H9 (cell line): Measurements from ENCODE around the gene LINS1. TPM values are rescaled to one million over a fixed set of nuclear protein-coding genes. Genes with fewer than 3 reads are reported as not detected.

ENCODE experiments used
- DNase-seq: peaks from one replicate; pipeline ENCODE4 v3.0.0-alpha.2; 2017
- H2AFZ ChIP-seq: one replicate; pipeline ENCODE4 v1.6.1; 2013; ENCODE audit warnings: mild to moderate bottlenecking, low read length, control low read depth, moderate library complexity
- H2AK5ac ChIP-seq: 2 replicates; pipeline ENCODE4 v1.6.1; 2013; ENCODE audit warnings: low read length, control low read depth, mixed read lengths; ENCODE audit not compliant: insufficient read length
- H2BK120ac ChIP-seq: one replicate; pipeline ENCODE4 v1.6.1; 2013; ENCODE audit warnings: low read depth, mild to moderate bottlenecking, low read length, control low read depth, inconsistent platforms; ENCODE audit not compliant: poor library complexity, severe bottlenecking
- H2BK12ac ChIP-seq: 2 replicates; pipeline ENCODE4 v1.6.1; 2013; ENCODE audit warnings: low read length, control low read depth, mixed read lengths, low read depth; ENCODE audit not compliant: insufficient read length
- H2BK15ac ChIP-seq: 2 replicates; pipeline ENCODE4 v1.6.1; 2013; ENCODE audit warnings: low read depth, low read length, control low read depth
- H2BK20ac ChIP-seq: one replicate; pipeline ENCODE4 v1.6.1; 2013; ENCODE audit warnings: low read depth, mild to moderate bottlenecking, low read length, control low read depth, inconsistent platforms; ENCODE audit not compliant: poor library complexity, severe bottlenecking
- H2BK5ac ChIP-seq: 2 replicates; pipeline ENCODE4 v1.6.1; 2013; ENCODE audit warnings: low read length, control low read depth, mixed read lengths; ENCODE audit not compliant: insufficient read length
- H3K14ac ChIP-seq: 2 replicates; pipeline ENCODE4 v1.6.1; 2013; ENCODE audit warnings: low read length, control low read depth; ENCODE audit not compliant: insufficient read depth
- H3K18ac ChIP-seq: 2 replicates; pipeline ENCODE4 v1.6.1; 2013; ENCODE audit warnings: low read depth, mild to moderate bottlenecking, mixed read lengths, low read length, control low read depth; ENCODE audit not compliant: insufficient read length
- H3K23ac ChIP-seq: 2 replicates; pipeline ENCODE4 v1.6.1; 2013; ENCODE audit warnings: low read length, control low read depth, mixed read lengths, low read depth; ENCODE audit not compliant: insufficient read length
- H3K23me2 ChIP-seq: 2 replicates; pipeline ENCODE4 v1.6.1; 2013; ENCODE audit warnings: low read depth, mild to moderate bottlenecking, mixed read lengths, low read length, control low read depth; ENCODE audit not compliant: insufficient read length, poor library complexity, severe bottlenecking
- H3K27ac ChIP-seq: 2 replicates; pipeline ENCODE4 v1.5.1; 2013; ENCODE audit warnings: low read length, control low read depth, mixed read lengths, low read depth; ENCODE audit not compliant: insufficient read length
- H3K27me3 ChIP-seq: 2 replicates; pipeline ENCODE4 v1.6.1; 2013; ENCODE audit warnings: low read length, control low read depth, inconsistent platforms; ENCODE audit not compliant: insufficient read depth
- H3K4ac ChIP-seq: 2 replicates; pipeline ENCODE4 v1.6.1; 2013; ENCODE audit warnings: low read depth, mild to moderate bottlenecking, control low read depth, inconsistent platforms, low read length, moderate library complexity
- H3K4me1 ChIP-seq: 2 replicates; pipeline ENCODE4 v1.6.1; 2013; ENCODE audit warnings: low read length, control low read depth, inconsistent platforms; ENCODE audit not compliant: insufficient read depth
- H3K4me2 ChIP-seq: 2 replicates; pipeline ENCODE4 v1.6.1; 2013; ENCODE audit warnings: low read length, control low read depth, mixed read lengths; ENCODE audit not compliant: insufficient read length, insufficient read depth
- H3K56ac ChIP-seq: 2 replicates; pipeline ENCODE4 v1.6.1; 2013; ENCODE audit warnings: low read depth, mild to moderate bottlenecking, mixed read lengths, low read length, control low read depth; ENCODE audit not compliant: insufficient read length
- H3K79me1 ChIP-seq: 2 replicates; pipeline ENCODE4 v1.6.1; 2013; ENCODE audit warnings: low read depth, mild to moderate bottlenecking, moderate library complexity, low read length, control low read depth, inconsistent platforms; ENCODE audit not compliant: insufficient read depth, poor library complexity, severe bottlenecking
- H3K79me2 ChIP-seq: 2 replicates; pipeline ENCODE4 v1.6.1; 2013; ENCODE audit warnings: low read length, control low read depth, inconsistent platforms; ENCODE audit not compliant: insufficient read depth
- H3K9ac ChIP-seq: 2 replicates; pipeline ENCODE4 v1.6.1; 2013; ENCODE audit warnings: low read length, control low read depth, mixed read lengths; ENCODE audit not compliant: insufficient read length; ENCODE audit errors: extremely low read depth
- H3K9me3 ChIP-seq: one replicate; pipeline ENCODE4 v1.6.1; 2013; ENCODE audit warnings: low read depth, low read length, inconsistent platforms; ENCODE audit not compliant: control insufficient read depth
- H3T11ph ChIP-seq: one replicate; pipeline ENCODE4 v1.6.1; 2013; ENCODE audit warnings: mild to moderate bottlenecking, low read length, control low read depth, inconsistent platforms
- H4K20me1 ChIP-seq: one replicate; pipeline ENCODE4 v1.6.1; 2013; ENCODE audit not compliant: control insufficient read depth, insufficient read length, insufficient read depth
- H4K5ac ChIP-seq: 2 replicates; pipeline ENCODE4 v1.6.1; 2013; ENCODE audit warnings: low read depth, mild to moderate bottlenecking, mixed read lengths, low read length, control low read depth; ENCODE audit not compliant: insufficient read length
- H4K8ac ChIP-seq: replicated peaks from 2 replicates; pipeline ENCODE4 v1.6.1; 2013; ENCODE audit warnings: low read length, control low read depth, mixed read lengths, low read depth; ENCODE audit not compliant: insufficient read length
- H4K91ac ChIP-seq: 2 replicates; pipeline ENCODE4 v1.6.1; 2013; ENCODE audit warnings: low read depth, mild to moderate bottlenecking, moderate library complexity, mixed read lengths, low read length, control low read depth; ENCODE audit not compliant: insufficient read length
- H3K27ac Mint-ChIP-seq, 3 experiments: 2 replicates in 2 of 3; 3 replicates in 1 of 3; pipeline ENCODE4 v1.8.0; 2020 to 2021; ENCODE audit warnings: mixed read lengths in 3 of 3, mild to moderate bottlenecking in 1 of 3, moderate library complexity in 1 of 3
- H3K27me3 Mint-ChIP-seq: 2 replicates; pipeline ENCODE4 v1.8.0; 2021; ENCODE audit warnings: low read depth, mild to moderate bottlenecking, moderate library complexity, mixed read lengths
- H3K36me3 Mint-ChIP-seq, 3 experiments: 2 replicates in 2 of 3; 3 replicates in 1 of 3; pipeline ENCODE4 v1.8.0; 2020 to 2021; ENCODE audit warnings: low read depth in 3 of 3, mixed read lengths in 3 of 3; ENCODE audit not compliant: insufficient read depth in 1 of 3
- H3K4me1 Mint-ChIP-seq, 2 experiments: 2 replicates each; pipeline ENCODE4 v1.8.0; 2020; ENCODE audit warnings: mixed read lengths in 2 of 2
- H3K4me3 Mint-ChIP-seq, 2 experiments: 2 replicates in 1 of 2; 3 replicates in 1 of 2; pipeline ENCODE4 v1.8.0; 2020 to 2021; ENCODE audit warnings: mild to moderate bottlenecking in 2 of 2, mixed read lengths in 2 of 2, moderate library complexity in 1 of 2
- H3K9me3 Mint-ChIP-seq, 2 experiments: 2 replicates in 1 of 2; 3 replicates in 1 of 2; pipeline ENCODE4 v1.8.0; 2020; ENCODE audit warnings: mild to moderate bottlenecking in 2 of 2, mixed read lengths in 2 of 2, moderate library complexity in 1 of 2
- WGBS: extraction: QIAGEN DNeasy Blood & Tissue Kit; methylation state at CpG from one replicate; pipeline ENCODE4 v1.1.7; 2013; ENCODE audit warnings: missing lambda C conversion rate, low lambda C conversion rate, mixed read lengths; ENCODE audit not compliant: insufficient read length; ENCODE audit errors: extremely low coverage; 5-methylcytosine and 5-hydroxymethylcytosine counted together
- total RNA-seq: library from RNA; stranded (reverse); gene quantifications from 2 replicates; pipeline ENCODE4 v1.2.1, GENCODE V29; 2021
- TF ChIP-seq, protein P1 (sequence below): fragments of 200-600 bp; sonication (generic); conservative IDR thresholded peaks from 3 replicates; pipeline ENCODE4 v1.8.0; 2021; ENCODE audit warnings: antibody characterized with exemption, mild to moderate bottlenecking

Gene LINS1
- total RNA-seq, 1 experiment from 2014 or later = 8.8 TPM

DNA sequence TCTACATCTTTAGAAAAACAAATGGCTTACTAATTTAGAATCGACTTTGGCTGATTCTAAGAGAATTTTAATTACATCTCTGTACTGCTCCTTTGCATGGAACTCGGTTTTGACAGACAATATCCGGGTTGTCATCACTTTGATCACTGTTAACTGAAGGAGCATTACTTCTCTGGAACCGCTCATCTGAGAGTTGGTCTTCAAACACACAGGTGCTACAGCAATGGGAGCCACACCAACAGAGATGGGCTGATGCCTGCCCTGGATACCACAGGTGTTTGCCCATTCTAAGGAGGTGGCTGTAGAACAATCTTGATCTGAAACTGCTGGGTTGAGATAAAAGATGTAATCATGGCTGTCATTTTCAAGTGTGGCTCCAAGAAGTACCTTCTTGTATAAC, 21.6 kb downstream of the LINS1 start:
- Histone ChIP-seq H3K4ac (no peak overlapping the region), H3T11ph (no peak overlapping the region), H3K9me3 (no peaks in the 10 kb centered on the region), H3K23ac (no peak overlapping the region), H3K79me1 (no peaks in the 10 kb centered on the region), H2AFZ (no peak overlapping the region), H4K5ac (no peak overlapping the region), H3K56ac (no peak overlapping the region), H2BK5ac (no peak overlapping the region), H2BK20ac (no peak overlapping the region), H3K9ac (no peak overlapping the region), H3K18ac (no peak overlapping the region), H3K23me2 (no peaks in the 10 kb centered on the region), H3K4me2 (no peak overlapping the region), H3K4me1 (no peaks in the 10 kb centered on the region), H2BK15ac (no peak overlapping the region), H3K27me3 (no peaks in the 10 kb centered on the region), H4K91ac (no peak overlapping the region), H3K14ac (no peak overlapping the region), H4K20me1 (no peaks in the 10 kb centered on the region), H2BK12ac (no peak overlapping the region), H3K27ac (no peak overlapping the region), H4K8ac (no peak overlapping the region), H3K79me2 (no peaks in the 10 kb centered on the region), H2BK120ac (no peak overlapping the region), H2AK5ac (no peak overlapping the region)
- Mint-ChIP-seq H3K9me3 (peaks cover 13 to 17% of the 10 kb centered on the region in 2 experiments; a peak in 4 of 5 replicates), H3K36me3 (peaks cover 14 to 21% (median 21%) of the 10 kb centered on the region in 3 experiments), H3K4me3 (no peak overlapping the region), H3K27ac (no peak overlapping the region), H3K27me3 (no peaks in the 10 kb centered on the region), H3K4me1 (no peaks in the 10 kb centered on the region)
- TF ChIP-seq, protein P1, sequence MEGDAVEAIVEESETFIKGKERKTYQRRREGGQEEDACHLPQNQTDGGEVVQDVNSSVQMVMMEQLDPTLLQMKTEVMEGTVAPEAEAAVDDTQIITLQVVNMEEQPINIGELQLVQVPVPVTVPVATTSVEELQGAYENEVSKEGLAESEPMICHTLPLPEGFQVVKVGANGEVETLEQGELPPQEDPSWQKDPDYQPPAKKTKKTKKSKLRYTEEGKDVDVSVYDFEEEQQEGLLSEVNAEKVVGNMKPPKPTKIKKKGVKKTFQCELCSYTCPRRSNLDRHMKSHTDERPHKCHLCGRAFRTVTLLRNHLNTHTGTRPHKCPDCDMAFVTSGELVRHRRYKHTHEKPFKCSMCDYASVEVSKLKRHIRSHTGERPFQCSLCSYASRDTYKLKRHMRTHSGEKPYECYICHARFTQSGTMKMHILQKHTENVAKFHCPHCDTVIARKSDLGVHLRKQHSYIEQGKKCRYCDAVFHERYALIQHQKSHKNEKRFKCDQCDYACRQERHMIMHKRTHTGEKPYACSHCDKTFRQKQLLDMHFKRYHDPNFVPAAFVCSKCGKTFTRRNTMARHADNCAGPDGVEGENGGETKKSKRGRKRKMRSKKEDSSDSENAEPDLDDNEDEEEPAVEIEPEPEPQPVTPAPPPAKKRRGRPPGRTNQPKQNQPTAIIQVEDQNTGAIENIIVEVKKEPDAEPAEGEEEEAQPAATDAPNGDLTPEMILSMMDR = no peak
- no CpG with 5 or more reads among the region's 4 CpGs for WGBS
- DNase-seq = no peak
